Erythroblast (primary cell): ENCODE measurements around the gene ITIH1.

ENCODE experiments used
- GATA1 ChIP-seq: IDR thresholded peaks from 2 replicates; pipeline ENCODE4 v1.6.1; 2011; ENCODE audit warnings: low read depth, mild to moderate bottlenecking, control low read depth, low read length, moderate library complexity
- POLR2A ChIP-seq: IDR thresholded peaks from 2 replicates; pipeline ENCODE4 v1.6.1; 2011; ENCODE audit warnings: mild to moderate bottlenecking, low read length

DNA sequence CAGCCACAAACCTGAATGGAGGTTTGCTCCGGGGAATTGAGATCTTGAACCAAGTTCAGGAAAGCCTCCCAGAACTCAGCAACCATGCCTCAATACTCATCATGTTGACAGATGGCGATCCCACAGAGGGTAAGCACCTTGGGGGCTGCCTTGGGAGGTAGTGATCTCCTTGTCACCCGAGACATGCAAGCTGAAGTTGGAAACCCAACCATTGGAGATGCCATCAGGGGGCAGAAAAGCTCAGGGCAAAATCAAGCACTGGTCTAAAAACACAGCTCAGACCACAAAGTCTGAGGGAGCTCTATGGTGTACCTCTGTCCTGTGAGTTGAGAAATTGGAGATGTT is 5.8 kb downstream of the ITIH1 start:
- TF ChIP-seq POLR2A (no peak), GATA1 (no peak)
